Measurements from ENCODE around the gene YWHAG.

Gene YWHAG

DNA sequence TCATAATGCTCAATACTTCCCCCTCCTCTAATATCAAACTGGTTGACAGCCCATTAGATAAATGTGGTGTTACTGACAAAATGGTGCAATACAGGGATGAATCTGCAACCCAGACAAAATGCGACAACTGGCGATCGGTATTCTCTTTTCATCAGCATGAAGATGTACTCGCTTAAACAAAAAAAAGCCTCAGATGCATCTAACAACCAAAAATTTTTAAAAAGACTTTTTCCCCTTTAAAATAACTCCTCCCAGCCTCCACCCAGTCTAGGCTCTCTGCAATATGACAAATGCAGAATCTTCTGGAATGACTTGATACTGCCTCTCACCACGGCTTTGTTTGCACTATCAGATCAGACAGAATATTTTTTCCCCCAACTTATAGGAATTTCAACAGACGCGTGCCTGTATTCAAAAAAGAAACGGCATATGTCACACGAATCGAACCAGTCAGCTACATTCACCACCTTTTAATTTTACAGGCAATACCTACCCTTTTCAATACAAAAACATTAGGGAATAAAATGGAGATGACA lies 1.2 kb downstream of the YWHAG start:
- no peak overlapping the region for H2AFZ ChIP-seq (ENCODE audit: low read length)
- no peaks in the 10 kb centered on the region for H3K9me3 ChIP-seq (ENCODE audit: insufficient read depth, low read depth, low read length)
- peaks cover 7% of the 10 kb centered on the region; the same call in 1 of the 2 replicates for H3K36me3 ChIP-seq (ENCODE audit: insufficient read depth, low read length)
- H3K4me2 ChIP-seq (ENCODE audit: low read depth, low read length, poor library complexity, severe bottlenecking): peak overlapping the region; percentile 87
- no peaks in the 10 kb centered on the region for H3F3A ChIP-seq (ENCODE audit: low read depth)
- peak overlapping the region; percentile 98 for H3K4me3 ChIP-seq (ENCODE audit: low read length, poor library complexity, severe bottlenecking)
- H4K20me1 ChIP-seq (ENCODE audit: insufficient read depth, low read length, poor library complexity, severe bottlenecking): peaks cover 61% of the 10 kb centered on the region
- no peaks in the 10 kb centered on the region for H3K9me2 ChIP-seq (replicated peaks; ENCODE audit: low read depth, low read length)
- H3K9ac ChIP-seq (ENCODE audit: low read depth, low read length, poor library complexity, severe bottlenecking): peak overlapping the region; percentile 89
- H3K27me3 ChIP-seq (ENCODE audit: insufficient read depth, low read length, poor library complexity, severe bottlenecking): no peaks in the 10 kb centered on the region
- H3K79me2 ChIP-seq (ENCODE audit: insufficient read depth, low read length): peaks cover 62% of the 10 kb centered on the region
- H3K4me1 ChIP-seq (ENCODE audit: insufficient read depth, low read length, poor library complexity, severe bottlenecking): peaks cover 43% of the 10 kb centered on the region
- TF ChIP-seq, protein P1, sequence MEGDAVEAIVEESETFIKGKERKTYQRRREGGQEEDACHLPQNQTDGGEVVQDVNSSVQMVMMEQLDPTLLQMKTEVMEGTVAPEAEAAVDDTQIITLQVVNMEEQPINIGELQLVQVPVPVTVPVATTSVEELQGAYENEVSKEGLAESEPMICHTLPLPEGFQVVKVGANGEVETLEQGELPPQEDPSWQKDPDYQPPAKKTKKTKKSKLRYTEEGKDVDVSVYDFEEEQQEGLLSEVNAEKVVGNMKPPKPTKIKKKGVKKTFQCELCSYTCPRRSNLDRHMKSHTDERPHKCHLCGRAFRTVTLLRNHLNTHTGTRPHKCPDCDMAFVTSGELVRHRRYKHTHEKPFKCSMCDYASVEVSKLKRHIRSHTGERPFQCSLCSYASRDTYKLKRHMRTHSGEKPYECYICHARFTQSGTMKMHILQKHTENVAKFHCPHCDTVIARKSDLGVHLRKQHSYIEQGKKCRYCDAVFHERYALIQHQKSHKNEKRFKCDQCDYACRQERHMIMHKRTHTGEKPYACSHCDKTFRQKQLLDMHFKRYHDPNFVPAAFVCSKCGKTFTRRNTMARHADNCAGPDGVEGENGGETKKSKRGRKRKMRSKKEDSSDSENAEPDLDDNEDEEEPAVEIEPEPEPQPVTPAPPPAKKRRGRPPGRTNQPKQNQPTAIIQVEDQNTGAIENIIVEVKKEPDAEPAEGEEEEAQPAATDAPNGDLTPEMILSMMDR (conservative IDR thresholded peaks at IDR 0.05; ENCODE audit: low read length): no peak
- no peak for TF ChIP-seq EZH2phosphoT487 (IDR thresholded peaks at IDR 0.05; ENCODE audit: borderline replicate concordance)

DNA sequence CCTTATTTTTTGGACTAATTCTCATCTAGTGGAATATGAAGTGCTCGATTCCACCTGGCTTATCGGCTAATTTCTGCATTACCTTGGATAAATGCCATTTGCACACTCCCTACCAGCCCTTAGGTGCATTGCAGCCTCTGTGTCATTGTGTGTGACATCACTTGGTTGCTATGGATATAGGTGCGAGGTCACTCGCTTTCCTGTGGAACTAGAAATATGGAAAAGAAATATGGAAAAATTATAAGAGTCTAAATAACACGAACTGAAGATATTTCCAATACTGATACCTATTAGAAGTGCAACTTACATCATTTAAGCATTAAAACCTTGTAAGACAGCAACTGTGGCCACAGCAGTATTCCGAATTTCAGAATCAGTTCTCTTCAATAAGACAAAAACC lies 2.0 kb downstream of the YWHAG start:
- peak overlapping the region; percentile 98 for H3K4me3 ChIP-seq (ENCODE audit: low read length, poor library complexity, severe bottlenecking)
- H3K9ac ChIP-seq (ENCODE audit: low read depth, low read length, poor library complexity, severe bottlenecking): peak overlapping the region; percentile 89
- peaks cover 69% of the 10 kb centered on the region for H3K79me2 ChIP-seq (ENCODE audit: insufficient read depth, low read length)
- H3K4me2 ChIP-seq (ENCODE audit: low read depth, low read length, poor library complexity, severe bottlenecking): peak overlapping the region; percentile 87
- no peaks in the 10 kb centered on the region for H3F3A ChIP-seq (ENCODE audit: low read depth)
- peaks cover 43% of the 10 kb centered on the region for H3K4me1 ChIP-seq (ENCODE audit: insufficient read depth, low read length, poor library complexity, severe bottlenecking)
- H2AFZ ChIP-seq (ENCODE audit: low read length): no peak overlapping the region
- H3K27me3 ChIP-seq (ENCODE audit: insufficient read depth, low read length, poor library complexity, severe bottlenecking): no peaks in the 10 kb centered on the region
- TF ChIP-seq, protein P1 (conservative IDR thresholded peaks at IDR 0.05; ENCODE audit: low read length): no peak
- TF ChIP-seq EZH2phosphoT487 (IDR thresholded peaks at IDR 0.05; ENCODE audit: borderline replicate concordance): no peak
- peaks cover 11% of the 10 kb centered on the region; the same call in 1 of the 2 replicates for H3K36me3 ChIP-seq (ENCODE audit: insufficient read depth, low read length)
- H3K9me3 ChIP-seq (ENCODE audit: insufficient read depth, low read depth, low read length): no peaks in the 10 kb centered on the region
- H4K20me1 ChIP-seq (ENCODE audit: insufficient read depth, low read length, poor library complexity, severe bottlenecking): peaks cover 67% of the 10 kb centered on the region
- no peaks in the 10 kb centered on the region for H3K9me2 ChIP-seq (replicated peaks; ENCODE audit: low read depth, low read length)

DNA sequence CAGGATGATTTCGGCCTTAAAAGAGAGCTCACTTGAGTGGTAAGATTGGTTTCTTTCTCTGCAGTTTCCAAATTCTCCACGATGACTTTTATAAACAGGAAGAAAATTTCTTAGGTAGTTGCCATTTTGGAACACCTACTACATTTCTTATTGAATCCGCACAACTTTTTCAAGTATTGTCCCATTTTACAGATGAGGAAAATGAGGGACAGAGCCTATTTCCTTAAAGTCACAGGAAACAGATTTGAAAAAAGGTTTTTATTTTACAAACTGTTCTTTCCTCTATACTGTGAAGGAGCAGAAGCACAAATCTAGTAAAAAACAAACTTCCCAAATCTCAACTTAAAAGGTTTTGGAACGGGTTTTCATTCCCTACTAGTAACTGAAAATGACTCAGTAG lies 2.7 kb downstream of the YWHAG start:
- H3K9me3 ChIP-seq (ENCODE audit: insufficient read depth, low read depth, low read length): no peaks in the 10 kb centered on the region
- H3K36me3 ChIP-seq (ENCODE audit: insufficient read depth, low read length): peaks cover 11% of the 10 kb centered on the region; the same call in 1 of the 2 replicates
- no peaks in the 10 kb centered on the region for H3K9me2 ChIP-seq (replicated peaks; ENCODE audit: low read depth, low read length)
- H2AFZ ChIP-seq (ENCODE audit: low read length): no peak overlapping the region
- peak overlapping the region; percentile 89 for H3K9ac ChIP-seq (ENCODE audit: low read depth, low read length, poor library complexity, severe bottlenecking)
- H3F3A ChIP-seq (ENCODE audit: low read depth): no peaks in the 10 kb centered on the region
- H3K79me2 ChIP-seq (ENCODE audit: insufficient read depth, low read length): peaks cover 76% of the 10 kb centered on the region
- TF ChIP-seq, protein P1 (conservative IDR thresholded peaks at IDR 0.05; ENCODE audit: low read length): no peak
- TF ChIP-seq EZH2phosphoT487 (IDR thresholded peaks at IDR 0.05; ENCODE audit: borderline replicate concordance): no peak
- H3K4me3 ChIP-seq (ENCODE audit: low read length, poor library complexity, severe bottlenecking): peak overlapping the region; percentile 98
- peaks cover 49% of the 10 kb centered on the region for H3K4me1 ChIP-seq (ENCODE audit: insufficient read depth, low read length, poor library complexity, severe bottlenecking)
- H3K4me2 ChIP-seq (ENCODE audit: low read depth, low read length, poor library complexity, severe bottlenecking): peak overlapping the region; percentile 87
- no peaks in the 10 kb centered on the region for H3K27me3 ChIP-seq (ENCODE audit: insufficient read depth, low read length, poor library complexity, severe bottlenecking)
- peaks cover 74% of the 10 kb centered on the region for H4K20me1 ChIP-seq (ENCODE audit: insufficient read depth, low read length, poor library complexity, severe bottlenecking)
